Esophagus (tissue), 2 donors: Measurements from ENCODE around the gene ALLC. TPM values are rescaled to one million over a fixed set of nuclear protein-coding genes. Genes with fewer than 3 reads are reported as not detected.
A peak's percentile ranks its signal among the peaks of the same experiment; 100 is the strongest.

ENCODE experiments used
- H3K27ac ChIP-seq, 2 donors: one replicate each; pipeline ENCODE4 v1.5.1; 2013; ENCODE audit warnings: low read depth in 2 of 2, mild to moderate bottlenecking in 2 of 2, inconsistent platforms in 1 of 2, low read length in 1 of 2, moderate library complexity in 1 of 2
- H3K27me3 ChIP-seq, 2 donors: one replicate each; pipeline ENCODE4 v1.6.1; 2013; ENCODE audit warnings: low read length in 2 of 2, control low read depth in 1 of 2, mild to moderate bottlenecking in 1 of 2; ENCODE audit not compliant: insufficient read depth in 2 of 2, control insufficient read depth in 1 of 2
- H3K36me3 ChIP-seq, 2 donors: one replicate each; pipeline ENCODE4 v1.6.1; 2013; ENCODE audit warnings: low read length in 1 of 2; ENCODE audit not compliant: control insufficient read depth in 2 of 2, insufficient read depth in 2 of 2
- H3K4me1 ChIP-seq, 2 donors: one replicate each; pipeline ENCODE4 v1.6.1; 2013; ENCODE audit warnings: low read length in 1 of 2; ENCODE audit not compliant: control insufficient read depth in 2 of 2, insufficient read depth in 2 of 2
- H3K4me3 ChIP-seq, 2 donors: one replicate each; pipeline ENCODE4 v1.5.1; 2013; ENCODE audit warnings: low read length in 2 of 2, mild to moderate bottlenecking in 2 of 2, low read depth in 1 of 2, moderate library complexity in 1 of 2
- H3K9me3 ChIP-seq, 2 donors: one replicate each; pipeline ENCODE4 v1.6.1; 2013; ENCODE audit warnings: mild to moderate bottlenecking in 2 of 2, low read depth in 1 of 2, low read length in 1 of 2, moderate library complexity in 1 of 2; ENCODE audit not compliant: control insufficient read depth in 2 of 2, insufficient read depth in 1 of 2
- WGBS, 2 donors: extraction: QIAGEN DNeasy Blood & Tissue Kit; methylation state at CpG; one replicate each; pipeline ENCODE4 v1.1.7; 2013; 5-methylcytosine and 5-hydroxymethylcytosine counted together
- polyA plus RNA-seq, 2 donors: library from polyadenylated mRNA; stranded (reverse); fragments of 200-250 nt; gene quantifications; one replicate each; pipeline ENCODE4 v1.2.3, GENCODE V29; 2013
- donor health status: healthy with polysubstance abuse.
- donor health status: Bipolar disorder and iron deficiency.

The ALLC gene
- polyA plus RNA-seq, 2 donors: 0.04 TPM; not detected in 1

DNA sequence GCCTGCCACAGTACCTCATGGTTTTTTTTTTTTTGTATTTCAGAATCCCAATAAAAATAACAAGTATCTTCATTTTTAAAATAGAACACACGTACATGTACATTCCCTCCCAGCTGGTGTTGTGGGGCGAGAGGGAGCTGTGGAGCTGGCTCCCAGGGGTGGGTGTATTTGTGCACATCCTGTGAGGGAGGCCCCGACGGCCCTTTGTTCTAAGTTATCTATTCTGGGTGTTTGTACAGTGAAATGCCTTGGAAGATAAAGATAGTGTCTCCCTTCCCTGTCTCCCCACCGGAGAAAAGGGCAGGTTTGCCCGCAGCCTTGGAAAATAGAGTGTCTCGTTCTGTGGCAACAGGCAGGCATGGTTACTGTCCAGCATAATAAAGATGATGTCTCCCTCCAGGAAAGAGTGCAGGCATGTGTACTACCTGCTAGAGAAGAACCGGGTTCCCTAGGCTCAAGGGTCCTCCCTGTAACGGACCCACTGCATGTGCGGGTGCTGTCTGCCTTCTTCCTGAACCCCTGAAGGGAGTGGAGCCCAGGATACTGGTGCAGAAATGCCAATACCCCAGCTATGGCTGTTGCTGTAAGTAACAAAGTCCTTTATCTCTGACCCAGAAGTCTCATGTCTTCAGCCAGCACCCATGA lies 12.1 kb upstream of the ALLC start:
- WGBS, 2 donors: 76 to 80% methylated on average over 10 of the region's 10 CpGs
- Histone ChIP-seq H3K9me3 (peaks cover 0 to 2% of the 10 kb centered on the region in 2 donors), H3K27ac (no peak overlapping the region), H3K4me1 (no peaks in the 10 kb centered on the region), H3K27me3 (no peaks in the 10 kb centered on the region), H3K36me3 (no peaks in the 10 kb centered on the region), H3K4me3 (no peak overlapping the region)

GRCh38 chr2:3646446-3646845 lies 11.6 kb upstream of the ALLC start:
- no peak overlapping the region for H3K27ac ChIP-seq
- no peaks in the 10 kb centered on the region for H3K27me3 ChIP-seq
- WGBS, 2 donors: 89 to 96% methylated on average over 8 of the region's 8 CpGs
- no peak overlapping the region for H3K4me3 ChIP-seq
- H3K36me3 ChIP-seq: no peaks in the 10 kb centered on the region
- H3K9me3 ChIP-seq: peaks cover 0 to 2% of the 10 kb centered on the region in 2 donors
- H3K4me1 ChIP-seq: peaks cover 0 to 2% of the 10 kb centered on the region in 2 donors

DNA sequence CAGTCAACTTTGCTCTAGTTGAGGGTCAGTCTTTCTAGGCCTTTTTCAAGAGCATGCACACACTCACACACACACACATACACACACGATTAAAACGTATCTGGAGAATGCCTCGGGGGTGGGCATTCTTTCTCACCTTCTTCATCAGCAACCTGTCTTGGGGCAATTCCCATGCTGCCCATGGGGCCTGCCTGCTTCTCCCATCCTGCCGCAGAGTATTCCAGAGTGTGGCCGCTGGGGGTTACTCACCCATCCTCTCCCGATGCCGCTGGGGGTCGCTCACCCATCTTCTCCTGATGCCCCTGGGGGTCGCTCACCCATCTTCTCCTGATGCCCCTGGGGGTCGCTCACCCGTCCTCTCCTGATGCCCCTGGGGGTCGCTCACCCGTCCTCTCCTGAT lies 10.8 kb upstream of the ALLC start:
- no peak overlapping the region for H3K27ac ChIP-seq
- H3K4me3 ChIP-seq: no peak overlapping the region
- no peaks in the 10 kb centered on the region for H3K27me3 ChIP-seq
- H3K36me3 ChIP-seq: no peaks in the 10 kb centered on the region
- WGBS, 2 donors: 72 to 82% methylated on average over 13 of the region's 13 CpGs
- peaks cover 0 to 2% of the 10 kb centered on the region in 2 donors for H3K9me3 ChIP-seq
- H3K4me1 ChIP-seq: peaks cover 0 to 5% of the 10 kb centered on the region in 2 donors

DNA sequence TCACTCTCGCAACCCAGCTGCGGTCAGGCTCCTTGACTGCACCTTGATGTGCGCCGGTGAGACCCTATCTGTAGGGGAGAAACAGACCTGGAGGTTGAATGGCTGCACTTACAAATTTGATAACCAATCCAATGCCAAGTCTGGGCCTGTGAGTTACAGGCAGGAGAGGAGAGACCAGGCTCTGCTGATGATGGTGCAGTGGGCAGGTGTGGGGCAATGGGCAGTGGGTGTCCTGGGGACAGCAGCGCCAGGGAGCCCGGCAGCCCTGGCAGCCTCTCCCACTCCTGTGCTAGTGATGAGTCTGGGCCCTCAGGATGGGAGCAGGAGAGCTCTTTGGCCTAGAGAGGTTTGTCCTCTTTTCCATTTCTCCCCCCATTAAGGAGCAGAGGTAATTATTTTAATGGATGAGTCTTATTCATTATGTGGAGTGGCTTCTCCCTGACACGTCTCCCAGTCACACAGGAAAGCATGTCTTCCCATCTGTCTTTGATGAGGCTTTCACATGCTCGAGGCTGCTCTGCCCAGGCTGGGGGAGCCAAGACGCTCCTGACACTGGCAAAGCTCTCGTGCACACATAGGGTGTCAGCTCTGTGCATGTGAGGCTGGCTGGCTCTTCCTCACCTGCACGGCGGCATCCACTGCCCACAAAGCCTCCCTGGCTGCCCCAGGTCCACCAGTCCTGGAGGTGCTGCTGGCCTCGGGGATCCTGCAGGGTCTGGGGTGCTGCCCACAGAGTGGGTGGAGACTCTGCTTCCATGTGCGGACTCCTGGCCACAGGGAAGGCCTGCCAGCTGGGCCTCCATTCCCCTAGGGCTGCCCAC lies 10.0 kb upstream of the ALLC start:
- WGBS, 2 donors: 85 to 88% methylated on average over 14 of the region's 14 CpGs
- no peaks in the 10 kb centered on the region for H3K27me3 ChIP-seq
- H3K4me1 ChIP-seq: peaks cover 0 to 5% of the 10 kb centered on the region in 2 donors

GRCh38 chr2:3648652-3649177 lies 9.3 kb upstream of the ALLC start:
- H3K4me3 ChIP-seq: no peak overlapping the region
- no peaks in the 10 kb centered on the region for H3K27me3 ChIP-seq
- H3K4me1 ChIP-seq: peaks cover 0 to 5% of the 10 kb centered on the region in 2 donors
- WGBS, 2 donors: 93 to 95% methylated on average over 20 of the region's 20 CpGs
- H3K9me3 ChIP-seq: peaks cover 0 to 2% of the 10 kb centered on the region in 2 donors
- H3K27ac ChIP-seq: no peak overlapping the region
- H3K36me3 ChIP-seq: no peaks in the 10 kb centered on the region

More for the DNA sequence above, 10.0 kb upstream of the ALLC start:
- no peak overlapping the region for H3K4me3 ChIP-seq
- H3K36me3 ChIP-seq: no peaks in the 10 kb centered on the region
- H3K27ac ChIP-seq: no peak overlapping the region
- H3K9me3 ChIP-seq: peaks cover 0 to 2% of the 10 kb centered on the region in 2 donors

DNA sequence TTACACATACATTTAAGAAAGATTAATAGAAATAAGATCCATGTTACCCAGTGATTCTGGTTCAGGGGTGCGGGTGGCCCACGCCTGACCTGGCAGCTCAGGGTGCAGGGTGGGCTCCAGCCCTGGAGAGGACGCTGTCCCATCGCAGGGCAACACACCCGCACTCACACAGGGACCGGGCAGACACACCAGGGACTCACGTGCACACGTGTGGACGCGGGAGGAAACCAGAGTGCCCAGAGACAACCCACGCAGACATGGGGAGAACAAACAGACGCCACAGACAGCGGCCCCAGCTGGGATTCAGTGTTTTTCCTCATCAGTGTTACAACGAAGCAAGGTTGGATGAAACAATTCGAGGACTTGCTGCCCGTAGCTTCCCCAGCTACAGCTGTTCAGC lies 8.4 kb upstream of the ALLC start:
- H3K9me3 ChIP-seq: peaks cover 0 to 2% of the 10 kb centered on the region in 2 donors
- WGBS, 2 donors: 86 to 88% methylated on average over 16 of the region's 16 CpGs
- no peak overlapping the region for H3K4me3 ChIP-seq
- no peak overlapping the region for H3K27ac ChIP-seq
- no peaks in the 10 kb centered on the region for H3K27me3 ChIP-seq
- H3K36me3 ChIP-seq: no peaks in the 10 kb centered on the region
- peaks cover 0 to 5% of the 10 kb centered on the region in 2 donors for H3K4me1 ChIP-seq

DNA sequence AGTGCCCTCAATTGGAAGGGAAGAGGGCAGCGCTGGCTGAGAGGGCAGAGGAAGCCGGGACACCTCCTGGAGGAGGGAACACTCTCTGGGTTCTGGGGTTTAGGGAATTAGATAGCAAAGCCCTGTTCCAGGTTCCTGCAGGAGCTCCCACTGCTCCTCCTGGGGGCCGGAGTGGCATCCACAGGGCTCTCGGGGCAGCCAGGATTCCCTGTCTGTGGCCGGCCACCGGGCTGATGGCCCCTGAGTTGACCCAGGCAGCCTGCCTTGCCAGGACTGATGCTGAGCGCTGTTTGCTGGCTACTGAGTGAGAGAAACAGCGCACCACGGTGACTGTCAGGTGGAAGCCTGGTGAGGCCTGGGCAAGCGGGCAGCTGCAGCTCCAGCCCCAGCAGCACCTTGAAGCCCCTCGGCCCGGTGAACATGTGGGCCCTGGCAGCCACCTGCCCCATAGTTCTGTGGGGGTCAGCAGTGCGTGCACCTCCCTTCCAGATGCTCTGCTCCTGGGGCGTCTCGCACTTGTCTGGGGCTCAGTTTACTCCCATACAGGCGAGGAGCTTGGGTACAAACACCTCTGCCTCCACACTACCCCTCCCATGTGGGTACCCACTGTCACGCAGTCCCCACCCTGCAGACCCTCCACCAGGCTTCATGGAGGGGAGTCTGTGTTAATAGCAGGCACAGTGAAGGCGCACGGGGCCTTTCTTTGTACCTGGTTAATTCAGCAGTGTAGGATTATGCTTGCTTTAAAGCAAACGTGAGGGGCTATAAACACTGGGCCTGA lies 7.7 kb upstream of the ALLC start:
- H3K27ac ChIP-seq: no peak overlapping the region
- H3K4me1 ChIP-seq: peaks cover 0 to 7% of the 10 kb centered on the region in 2 donors
- no peaks in the 10 kb centered on the region for H3K36me3 ChIP-seq
- no peaks in the 10 kb centered on the region for H3K27me3 ChIP-seq
- 66 to 75% methylated on average over 20 of the region's 20 CpGs for WGBS, 2 donors
- peaks cover 0 to 2% of the 10 kb centered on the region in 2 donors for H3K9me3 ChIP-seq
- H3K4me3 ChIP-seq: no peak overlapping the region

GRCh38 chr2:3651691-3652648 lies 6.0 kb upstream of the ALLC start:
- Histone ChIP-seq H3K4me3 (peak overlapping the region in 1 of 2 donors; percentile 24), H3K4me1 (peaks cover 0 to 7% of the 10 kb centered on the region in 2 donors), H3K36me3 (no peaks in the 10 kb centered on the region), H3K9me3 (no peaks in the 10 kb centered on the region), H3K27me3 (no peaks in the 10 kb centered on the region), H3K27ac (peak overlapping the region; percentile 33 to 78)
- 14 to 20% methylated on average over 45 of the region's 45 CpGs for WGBS, 2 donors
